Esophagus squamous epithelium (tissue), 5 donors: Measurements from ENCODE around the gene PRPF31. TPM values are rescaled to one million over a fixed set of nuclear protein-coding genes. Genes with fewer than 3 reads are reported as not detected.

Experiments
- DNase-seq: peaks from one replicate; lab custom pipeline; 2025; lab: John Stamatoyannopoulos, UW
- H3K27ac ChIP-seq, 4 donors: fragments of 200-600 bp; sonication (generic); one replicate each; pipeline ENCODE4 v1.5.1; 2016 to 2019; ENCODE audit warnings: mild to moderate bottlenecking in 1 of 4
- H3K27me3 ChIP-seq, 4 donors: fragments of 200-600 bp; sonication (generic); 1 replicate in 3 of 4; 2 replicates in 1 of 4; pipeline versions ENCODE4 v1.5.1 to v1.6.0; 2017 to 2021; ENCODE audit warnings: antibody characterized with exemption in 1 of 4
- H3K36me3 ChIP-seq, 3 donors: fragments of 200-600 bp; sonication (generic); one replicate each; pipeline ENCODE4 v1.5.1; 2016 to 2019
- H3K4me1 ChIP-seq, 3 donors: fragments of 200-600 bp; sonication (generic); one replicate each; pipeline ENCODE4 v1.5.1; 2017 to 2019
- H3K4me3 ChIP-seq, 4 donors: fragments of 200-600 bp; sonication (generic); 1 replicate in 3 of 4; 2 replicates in 1 of 4; pipeline ENCODE4 v1.5.1; 2016 to 2019; ENCODE audit warnings: mild to moderate bottlenecking in 2 of 4, moderate library complexity in 1 of 4
- H3K9me3 ChIP-seq, 3 donors: fragments of 200-600 bp; sonication (generic); one replicate each; pipeline ENCODE4 v1.5.1; 2016 to 2019
- CTCF ChIP-seq, 6 experiments: fragments of 450-650 bp in 4 of 6; fragments of 200-600 bp in 2 of 6; sonication (generic) in 2 of 6; IDR thresholded peaks; one replicate each; pipeline ENCODE4 v1.5.1; 2016 to 2019; ENCODE audit warnings: antibody characterized with exemption in 6 of 6, mild to moderate bottlenecking in 4 of 6, moderate library complexity in 4 of 6
- POLR2A ChIP-seq, 4 donors: fragments of 450-650 bp; IDR thresholded peaks; one replicate each; pipeline ENCODE4 v1.6.1; 2017; ENCODE audit warnings: antibody characterized with exemption in 4 of 4, mild to moderate bottlenecking in 4 of 4, moderate library complexity in 3 of 4
- WGBS, 2 donors: methylation state at CpG; one replicate each; pipeline ENCODE4 v1.1.5; 2018; 5-methylcytosine and 5-hydroxymethylcytosine counted together
- intact Hi-C: fragments of 100-400 bp; cut with DNase I; formaldehyde crosslinking; loops from one replicate; pipeline ENCODE4 v1.15.0; 2022
- total RNA-seq, 4 donors: library from RNA; depleted of rRNA; stranded (reverse); fragments of >200 nt; gene quantifications; one replicate each; pipeline ENCODE4 v1.1.0, GENCODE V29; 2016
- donor health status: DM: yes; HTN: yes; CAD: no.

Gene PRPF31
- total RNA-seq, 4 donors from 2014 or later = 41.8 to 49.2 (median 43.2) TPM

DNA sequence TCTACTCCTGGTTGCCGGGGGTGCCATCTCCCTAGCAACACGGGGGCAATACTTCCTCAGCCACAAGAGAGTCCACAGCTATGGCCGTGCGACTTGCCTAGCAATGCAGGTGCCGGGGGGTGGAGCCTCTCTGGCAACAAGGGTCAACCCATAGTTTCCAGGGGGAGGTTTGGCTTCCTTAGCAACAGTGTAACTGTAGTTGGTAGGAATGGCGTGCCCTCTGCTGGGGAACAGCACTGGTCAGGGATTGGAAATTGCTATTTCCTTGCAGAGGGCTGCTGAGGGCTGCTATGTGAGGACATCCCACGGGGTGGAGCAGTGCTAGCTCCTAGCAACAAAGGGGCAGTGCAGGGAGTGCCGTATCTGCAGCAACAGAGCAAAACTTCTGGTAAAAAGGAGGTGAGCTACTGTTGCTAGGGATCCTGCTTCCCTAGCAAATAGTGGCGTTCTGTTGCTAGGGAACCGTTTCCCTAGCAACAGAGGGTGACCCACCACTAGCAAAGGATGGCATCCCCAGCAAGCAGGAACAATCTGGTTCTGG is 64.4 kb downstream of the PRPF31 start:
- WGBS, 2 donors = 50 to 57% methylated on average over 3 to 10 of the region's 10 CpGs
- Histone ChIP-seq H3K36me3 (peaks cover 0 to 59% (median 5%) of the 10 kb centered on the region in 3 donors), H3K9me3 (no peaks in the 10 kb centered on the region), H3K27ac (no peak overlapping the region), H3K27me3 (no peaks in the 10 kb centered on the region), H3K4me1 (no peaks in the 10 kb centered on the region), H3K4me3 (no peak overlapping the region)
- no peak for TF ChIP-seq POLR2A (IDR thresholded peaks at IDR 0.05)
- TF ChIP-seq CTCF (IDR thresholded peaks at IDR 0.05) = peak in 1 of 6 experiments; percentile 25
- no peak for DNase-seq
- intact Hi-C loops = no loop called here

- Histone ChIP-seq H3K4me3 (no peak overlapping the region), H3K36me3 (peaks cover 0 to 57% (median 5%) of the 10 kb centered on the region in 3 donors), H3K4me1 (no peaks in the 10 kb centered on the region), H3K9me3 (no peaks in the 10 kb centered on the region), H3K27me3 (no peaks in the 10 kb centered on the region), H3K27ac (no peak overlapping the region)
- no peak for TF ChIP-seq CTCF (IDR thresholded peaks at IDR 0.05)
- no peak for TF ChIP-seq POLR2A (IDR thresholded peaks at IDR 0.05)
- intact Hi-C loops = no loop called here
- 97 to 99% methylated on average over 21 to 26 of the region's 37 CpGs for WGBS, 2 donors
- DNase-seq = no peak
Observed at GRCh38 chr19:54180691-54181091, 65.1 kb downstream of the PRPF31 start.

Other genes starting within 250 kb of the PRPF31 start
- gene MYADM, start 247.9 kb upstream of the PRPF31 start, total RNA-seq = 10 to 100 TPM in 1 of 4 donors, 1 to 10 TPM in 3; 4.1 to 30.7 (median 7.8) TPM
- gene PRKCG, start 233.6 kb upstream of the PRPF31 start, total RNA-seq = not detected
- gene CACNG7, start 206.5 kb upstream of the PRPF31 start, total RNA-seq = not detected
- gene CACNG8, start 152.8 kb upstream of the PRPF31 start, total RNA-seq = not detected
- gene CACNG6, start 124.1 kb upstream of the PRPF31 start, total RNA-seq = 1 to 10 TPM in 1 of 4 donors, not detected in 3; 1.4 TPM
- not detected for gene VSTM1, start 51.9 kb upstream of the PRPF31 start, total RNA-seq
- not detected for gene TARM1, start 34.4 kb upstream of the PRPF31 start, total RNA-seq
- gene OSCAR, start 15.0 kb upstream of the PRPF31 start, total RNA-seq = 1 to 10 TPM in 2 of 4 donors, under 1 TPM in 1, not detected in 1; 0.70 to 1.6 (median 1.3) TPM
- gene NDUFA3, start 12.9 kb upstream of the PRPF31 start, total RNA-seq = 10 to 100 TPM; 20.9 to 29.5 (median 25.4) TPM
- gene TFPT, start 97 bp upstream of the PRPF31 start, total RNA-seq = 1 to 10 TPM; 6.1 to 9.0 (median 7.4) TPM
- gene CNOT3, start 22.0 kb downstream of the PRPF31 start, total RNA-seq = 10 to 100 TPM; 18.0 to 27.9 (median 18.7) TPM
- gene LENG1, start 44.0 kb downstream of the PRPF31 start, total RNA-seq = 1 to 10 TPM; 1.7 to 4.7 (median 4.3) TPM
- gene TMC4, start 57.4 kb downstream of the PRPF31 start, total RNA-seq = 10 to 100 TPM in 3 of 4 donors, 1 to 10 TPM in 1; 4.0 to 45.6 (median 17.5) TPM
- 10 to 100 TPM; 32.2 to 56.2 (median 40.8) TPM for gene MBOAT7, start 73.8 kb downstream of the PRPF31 start, total RNA-seq
- gene TSEN34, start 75.6 kb downstream of the PRPF31 start, total RNA-seq = 10 to 100 TPM; 56.1 to 70.9 (median 64.4) TPM
- 1,000 to 10,000 TPM; 1,466 to 2,803 (median 2,105) TPM for gene RPS9, start 85.1 kb downstream of the PRPF31 start, total RNA-seq
- 10 to 100 TPM in 1 of 4 donors, 1 to 10 TPM in 2, not detected in 1; 7.8 to 18.8 (median 8.3) TPM for gene LILRB3, start 107.3 kb downstream of the PRPF31 start, total RNA-seq
- 1 to 10 TPM in 1 of 4 donors, under 1 TPM in 2, not detected in 1; 0.53 to 1.7 (median 0.95) TPM for gene LILRA6, start 127.0 kb downstream of the PRPF31 start, total RNA-seq
- gene LILRB5, start 141.5 kb downstream of the PRPF31 start, total RNA-seq = 1 to 10 TPM in 3 of 4 donors, not detected in 1; 1.4 to 9.3 (median 5.8) TPM
- 1 to 10 TPM in 2 of 4 donors, under 1 TPM in 1, not detected in 1; 0.40 to 1.9 (median 1.0) TPM for gene LILRB2, start 165.4 kb downstream of the PRPF31 start, total RNA-seq
- gene LILRA5, start 197.4 kb downstream of the PRPF31 start, total RNA-seq = 1 to 10 TPM in 1 of 4 donors, under 1 TPM in 2, not detected in 1; 0.38 to 1.4 (median 0.70) TPM
- gene LILRA4, start 223.4 kb downstream of the PRPF31 start, total RNA-seq = under 1 TPM in 1 of 4 donors, not detected in 3; 0.19 TPM
- 10 to 100 TPM in 2 of 4 donors, 1 to 10 TPM in 1, under 1 TPM in 1; 0.57 to 11.4 (median 6.1) TPM for gene LAIR1, start 249.2 kb downstream of the PRPF31 start, total RNA-seq